ENCODE results near the gene UBE2D3. TPM values are rescaled to one million over a fixed set of nuclear protein-coding genes. Genes with fewer than 3 reads are reported as not detected.

Gene UBE2D3
- total RNA-seq (2022; extraction: Qiagen RNA extraction; ENCODE audit: low read depth) = 191 to 222 TPM (median 211 TPM) in 5 replicates

GRCh38 chr4:102826890-102827673, at the start of gene UBE2D3:
Gene UBE2D3, minus strand, starts transcription at chr4:102827551. Its CDS starts 1,043 bp downstream, at chr4:102826508.

GRCh38 chr4:102868781-102869568, 41.6 kb upstream of the UBE2D3 start, which contains the start of gene CISD2:
Gene CISD2, plus strand, starts transcription at chr4:102868992. Its CDS starts 93 bp downstream, at chr4:102869085.

GRCh38 chr4:102760645-102761295, 66.6 kb downstream of the UBE2D3 start, which contains the start of gene MANBA:
Gene MANBA, minus strand, starts transcription at chr4:102760968. Its CDS starts 74 bp downstream, at chr4:102760894.

Other genes starting within 250 kb of the UBE2D3 start
- 10.8 to 13.9 TPM (median 11.6 TPM) in 5 replicates for gene MANBA, start 66.6 kb downstream of the UBE2D3 start, total RNA-seq (2022; extraction: Qiagen RNA extraction; ENCODE audit: low read depth)
- 29.2 to 43.7 TPM (median 39.9 TPM) in 5 replicates for gene CISD2, start 41.4 kb upstream of the UBE2D3 start, total RNA-seq (2022; extraction: Qiagen RNA extraction; ENCODE audit: low read depth)
- gene SLC9B1, start 192.2 kb upstream of the UBE2D3 start, total RNA-seq (2022; extraction: Qiagen RNA extraction; ENCODE audit: low read depth) = 0.10 TPM in 1 of 5 replicates, not detected in the others
- gene SLC9B2, start 249.2 kb upstream of the UBE2D3 start, total RNA-seq (2022; extraction: Qiagen RNA extraction; ENCODE audit: low read depth) = 6.0 to 10.0 TPM (median 7.7 TPM) in 5 replicates

Data from A549 treated with RU486 at 1 μM for 4 hours (cell line).